AG04449 (cell line): ENCODE data around the gene CDH12.

Source experiments
- CTCF ChIA-PET: fragments of 350-600 bp; formaldehyde crosslinking; extraction: SDS; loops from one replicate; lab custom pipeline; 2021; ENCODE audit warnings: antibody characterized with exemption; lab: Yijun Ruan, JAX
- POLR2A ChIA-PET: fragments of 400-600, 350-600 bp; formaldehyde crosslinking; extraction: SDS; loops from one replicate; lab custom pipeline; 2020; ENCODE audit warnings: antibody characterized with exemption, inconsistent platforms; lab: Yijun Ruan, JAX
- DNase-seq: peaks from one replicate; pipeline ENCODE4 v3.0.0-alpha.2; 2010; ENCODE audit warnings: low read depth, low spot score
- H3K4me3 ChIP-seq: 2 replicates; pipeline ENCODE4 v1.5.1; 2011; ENCODE audit warnings: low read depth, mild to moderate bottlenecking, control low read depth, low read length
- CTCF ChIP-seq: IDR thresholded peaks from one replicate; pipeline ENCODE4 v1.5.1; 2011; ENCODE audit warnings: mild to moderate bottlenecking, moderate library complexity, low read length, control low read depth, inconsistent platforms; ENCODE audit not compliant: insufficient read depth; ENCODE audit errors: missing control alignments

The CDH12 gene

GRCh38 chr5:22391956-22392355, 461.2 kb downstream of the CDH12 start:
- no peak for DNase-seq
- POLR2A ChIA-PET, result no interaction called here
- CTCF ChIA-PET, result no interaction called here
- H3K4me3 ChIP-seq, result no peak overlapping the region
- TF ChIP-seq CTCF, result no peak

GRCh38 chr5:22390888-22391287, 462.3 kb downstream of the CDH12 start:
- ChIA-PET CTCF (no interaction called here), POLR2A (no interaction called here)
- H3K4me3 ChIP-seq, result no peak overlapping the region
- DNase-seq, result no peak
- TF ChIP-seq CTCF, result no peak

- H3K4me3 ChIP-seq, result no peak overlapping the region
- no peak for DNase-seq
- no peak for TF ChIP-seq CTCF
- CTCF ChIA-PET, result no interaction called here
- POLR2A ChIA-PET, result no interaction called here
Observed at GRCh38 chr5:22372826-22373660, 480.1 kb downstream of the CDH12 start.

- TF ChIP-seq CTCF, result no peak
- ChIA-PET CTCF (no interaction called here), POLR2A (no interaction called here)
- H3K4me3 ChIP-seq, result no peak overlapping the region
- DNase-seq, result no peak
Observed at GRCh38 chr5:22372376-22372775, 480.8 kb downstream of the CDH12 start.

GRCh38 chr5:22354956-22355355, 498.2 kb downstream of the CDH12 start:
- no peak for DNase-seq
- H3K4me3 ChIP-seq, result no peak overlapping the region
- ChIA-PET CTCF (no interaction called here), POLR2A (no interaction called here)
- no peak for TF ChIP-seq CTCF

GRCh38 chr5:22352493-22352892, 500.7 kb downstream of the CDH12 start:
- H3K4me3 ChIP-seq, result no peak overlapping the region
- ChIA-PET CTCF (no interaction called here), POLR2A (no interaction called here)
- DNase-seq, result no peak
- TF ChIP-seq CTCF, result no peak
